Gastrocnemius medialis (tissue), 4 donors: ENCODE results near the gene PCDHGB2.

Source experiments
- CTCF ChIP-seq, 5 experiments: fragments of 450-650 bp in 3 of 5; fragments of 200-600 bp in 2 of 5; sonication (generic) in 2 of 5; IDR thresholded peaks in 4 of 5; conservative IDR thresholded peaks in 1 of 5; 1 replicate in 4 of 5; 2 replicates in 1 of 5; pipeline ENCODE4 v1.5.1; 2016 to 2019; ENCODE audit warnings: antibody characterized with exemption in 5 of 5, mild to moderate bottlenecking in 3 of 5, moderate library complexity in 3 of 5
- POLR2A ChIP-seq, 2 donors: fragments of 450-650 bp; IDR thresholded peaks; one replicate each; pipeline ENCODE4 v1.6.1; 2017; ENCODE audit warnings: antibody characterized with exemption in 2 of 2, mild to moderate bottlenecking in 2 of 2, moderate library complexity in 2 of 2

DNA sequence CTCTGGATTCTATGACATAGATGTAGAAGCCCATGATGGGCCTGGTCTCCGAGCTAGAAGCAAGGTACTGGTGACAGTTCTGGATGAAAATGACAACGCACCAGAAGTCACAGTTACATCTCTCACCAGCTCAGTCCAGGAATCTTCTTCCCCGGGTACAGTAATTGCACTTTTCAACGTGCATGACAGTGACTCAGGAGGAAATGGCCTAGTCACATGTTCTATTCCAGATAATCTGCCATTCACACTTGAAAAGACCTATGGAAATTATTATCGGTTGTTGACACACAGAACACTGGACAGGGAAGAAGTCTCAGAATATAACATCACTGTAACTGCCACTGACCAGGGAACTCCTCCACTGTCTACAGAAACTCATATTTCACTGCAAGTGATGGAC is 3.7 kb upstream of the PCDHGB2 start:
- TF ChIP-seq POLR2A (IDR thresholded peaks at IDR 0.05) (no peak), CTCF (IDR thresholded peaks at IDR 0.05 in 4 of 5, conservative IDR thresholded peaks at IDR 0.05 in 1 of 5) (no peak)
